PFSK-1 (cell line): ENCODE measurements around the gene VGLL4.

Source experiments
- FOXP2 ChIP-seq: optimal IDR thresholded peaks from 2 replicates; pipeline ENCODE3; 2011; ENCODE audit warnings: borderline replicate concordance, control low read depth, inconsistent platforms; ENCODE audit not compliant: insufficient read depth; ENCODE audit errors: extremely low read length, extremely low read depth
- POLR2AphosphoS5 ChIP-seq: IDR thresholded peaks from 2 replicates; pipeline ENCODE4 v1.6.1; 2012; ENCODE audit warnings: low read depth, mild to moderate bottlenecking, control low read depth, low read length, moderate library complexity
- SIN3A ChIP-seq: IDR thresholded peaks from 2 replicates; pipeline ENCODE4 v1.6.1; 2012; ENCODE audit warnings: mild to moderate bottlenecking, low read length, moderate library complexity, borderline replicate concordance; ENCODE audit not compliant: insufficient read depth
- TAF1 ChIP-seq: IDR thresholded peaks from 2 replicates; pipeline ENCODE4 v1.6.1; 2012; ENCODE audit warnings: low read length, control low read depth, borderline replicate concordance; ENCODE audit not compliant: insufficient read depth
- TF ChIP-seq, protein P1 (sequence below), 2 experiments: IDR thresholded peaks; 2 replicates each; pipeline versions ENCODE4 v1.6.1 to v1.8.0; 2011 to 2012; ENCODE audit warnings: low read depth in 2 of 2, low read length in 2 of 2, control low read depth in 1 of 2, inconsistent platforms in 1 of 2, mild to moderate bottlenecking in 1 of 2, moderate library complexity in 1 of 2; ENCODE audit not compliant: insufficient read depth in 1 of 2

The VGLL4 gene

DNA sequence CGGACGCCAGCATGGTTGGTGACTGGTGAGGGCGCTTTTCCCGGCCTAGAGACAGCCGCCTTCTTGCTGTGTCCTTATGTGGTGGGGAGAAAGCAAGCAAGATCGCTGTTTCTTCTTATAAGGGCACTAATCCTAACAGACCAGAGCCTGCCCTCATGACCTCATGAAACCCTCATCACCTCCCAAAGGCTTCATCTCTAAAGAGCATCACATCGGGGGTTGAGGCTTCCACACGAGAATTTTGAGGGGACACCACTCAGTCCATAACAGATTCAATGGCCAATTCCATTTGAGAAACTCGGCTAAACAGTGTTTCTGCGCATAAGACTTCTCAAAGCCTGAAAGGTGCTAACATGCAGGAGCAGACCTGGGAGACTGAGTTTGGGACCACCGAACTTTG lies 54.0 kb downstream of the VGLL4 start:
- no peak for TF ChIP-seq FOXP2
- no peak for TF ChIP-seq TAF1
- no peak for TF ChIP-seq POLR2AphosphoS5
- TF ChIP-seq, protein P1, sequence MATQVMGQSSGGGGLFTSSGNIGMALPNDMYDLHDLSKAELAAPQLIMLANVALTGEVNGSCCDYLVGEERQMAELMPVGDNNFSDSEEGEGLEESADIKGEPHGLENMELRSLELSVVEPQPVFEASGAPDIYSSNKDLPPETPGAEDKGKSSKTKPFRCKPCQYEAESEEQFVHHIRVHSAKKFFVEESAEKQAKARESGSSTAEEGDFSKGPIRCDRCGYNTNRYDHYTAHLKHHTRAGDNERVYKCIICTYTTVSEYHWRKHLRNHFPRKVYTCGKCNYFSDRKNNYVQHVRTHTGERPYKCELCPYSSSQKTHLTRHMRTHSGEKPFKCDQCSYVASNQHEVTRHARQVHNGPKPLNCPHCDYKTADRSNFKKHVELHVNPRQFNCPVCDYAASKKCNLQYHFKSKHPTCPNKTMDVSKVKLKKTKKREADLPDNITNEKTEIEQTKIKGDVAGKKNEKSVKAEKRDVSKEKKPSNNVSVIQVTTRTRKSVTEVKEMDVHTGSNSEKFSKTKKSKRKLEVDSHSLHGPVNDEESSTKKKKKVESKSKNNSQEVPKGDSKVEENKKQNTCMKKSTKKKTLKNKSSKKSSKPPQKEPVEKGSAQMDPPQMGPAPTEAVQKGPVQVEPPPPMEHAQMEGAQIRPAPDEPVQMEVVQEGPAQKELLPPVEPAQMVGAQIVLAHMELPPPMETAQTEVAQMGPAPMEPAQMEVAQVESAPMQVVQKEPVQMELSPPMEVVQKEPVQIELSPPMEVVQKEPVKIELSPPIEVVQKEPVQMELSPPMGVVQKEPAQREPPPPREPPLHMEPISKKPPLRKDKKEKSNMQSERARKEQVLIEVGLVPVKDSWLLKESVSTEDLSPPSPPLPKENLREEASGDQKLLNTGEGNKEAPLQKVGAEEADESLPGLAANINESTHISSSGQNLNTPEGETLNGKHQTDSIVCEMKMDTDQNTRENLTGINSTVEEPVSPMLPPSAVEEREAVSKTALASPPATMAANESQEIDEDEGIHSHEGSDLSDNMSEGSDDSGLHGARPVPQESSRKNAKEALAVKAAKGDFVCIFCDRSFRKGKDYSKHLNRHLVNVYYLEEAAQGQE (IDR thresholded peaks at IDR 0.05; ENCODE audit: insufficient read depth in 1 of 2, low read depth in 2 of 2, low read length in 2 of 2) = no peak

DNA sequence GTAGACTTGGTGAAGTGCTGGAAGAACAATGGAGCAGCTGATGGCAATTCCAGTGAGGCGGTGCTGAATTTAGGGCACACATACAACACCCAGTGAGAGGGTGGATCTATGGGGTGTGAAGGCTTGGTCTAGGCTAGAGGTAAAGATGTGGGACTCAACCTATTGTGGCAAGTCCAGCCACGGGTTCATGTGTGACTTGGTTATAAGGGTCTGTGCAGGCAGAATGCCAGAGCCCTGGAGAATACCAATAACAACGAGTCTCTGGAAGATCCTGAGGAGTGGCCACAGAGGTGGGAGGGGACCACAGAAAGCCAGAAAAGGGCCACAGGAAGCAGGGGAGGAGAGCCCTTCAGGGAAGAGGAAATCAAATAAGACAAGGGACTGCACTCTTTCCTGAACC lies 55.0 kb downstream of the VGLL4 start:
- TF ChIP-seq FOXP2 = no peak
- no peak for TF ChIP-seq SIN3A
- TF ChIP-seq POLR2AphosphoS5 = no peak
- TF ChIP-seq, protein P1 (IDR thresholded peaks at IDR 0.05; ENCODE audit: insufficient read depth in 1 of 2, low read depth in 2 of 2, low read length in 2 of 2) = no peak
- TF ChIP-seq TAF1 = no peak

DNA sequence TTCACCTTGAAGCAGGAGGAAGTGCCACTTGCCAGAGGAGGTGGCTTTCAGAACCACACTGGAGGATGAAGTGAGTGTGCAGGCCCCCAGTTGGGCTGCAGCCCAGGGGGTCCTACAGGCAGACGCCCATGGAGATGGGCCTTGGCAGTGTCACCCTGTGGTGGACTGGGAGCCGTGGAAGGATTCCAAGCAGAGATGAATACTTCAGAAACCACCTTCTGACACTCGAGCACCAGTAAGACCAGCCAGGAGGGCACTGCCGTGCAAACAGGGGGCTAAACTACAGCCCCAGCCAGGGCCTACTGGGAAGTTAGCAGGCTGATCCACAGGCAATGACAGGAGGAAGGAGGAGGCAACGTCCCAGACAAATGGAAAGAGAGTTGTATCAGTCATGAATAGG lies 55.4 kb downstream of the VGLL4 start:
- TF ChIP-seq FOXP2 (no peak), TAF1 (no peak), POLR2AphosphoS5 (no peak), SIN3A (no peak)
- TF ChIP-seq, protein P1 (IDR thresholded peaks at IDR 0.05; ENCODE audit: insufficient read depth in 1 of 2, low read depth in 2 of 2, low read length in 2 of 2) = no peak

DNA sequence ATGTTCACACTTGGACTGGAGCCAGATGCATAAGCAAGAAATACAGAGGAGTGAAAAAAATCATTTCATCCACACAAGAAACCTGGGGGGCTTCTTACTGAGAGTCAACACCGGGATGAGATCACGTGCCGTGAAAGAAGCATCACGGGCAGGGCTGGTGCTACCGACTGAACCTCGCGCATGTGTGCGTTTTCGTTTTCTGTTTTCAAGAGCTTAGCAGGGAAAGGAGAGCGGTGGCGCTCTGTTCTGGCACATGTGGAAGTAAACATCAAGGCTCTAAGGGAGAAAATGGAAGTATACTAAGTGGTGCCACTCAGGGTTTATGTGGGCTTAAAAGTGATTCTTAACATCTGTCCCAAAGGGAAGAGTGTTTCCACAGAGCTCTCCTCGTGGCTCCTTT lies 55.9 kb downstream of the VGLL4 start:
- TF ChIP-seq, protein P1 (IDR thresholded peaks at IDR 0.05; ENCODE audit: insufficient read depth in 1 of 2, low read depth in 2 of 2, low read length in 2 of 2) = no peak
- no peak for TF ChIP-seq POLR2AphosphoS5
- no peak for TF ChIP-seq FOXP2
- TF ChIP-seq SIN3A = no peak
- TF ChIP-seq TAF1 = no peak

DNA sequence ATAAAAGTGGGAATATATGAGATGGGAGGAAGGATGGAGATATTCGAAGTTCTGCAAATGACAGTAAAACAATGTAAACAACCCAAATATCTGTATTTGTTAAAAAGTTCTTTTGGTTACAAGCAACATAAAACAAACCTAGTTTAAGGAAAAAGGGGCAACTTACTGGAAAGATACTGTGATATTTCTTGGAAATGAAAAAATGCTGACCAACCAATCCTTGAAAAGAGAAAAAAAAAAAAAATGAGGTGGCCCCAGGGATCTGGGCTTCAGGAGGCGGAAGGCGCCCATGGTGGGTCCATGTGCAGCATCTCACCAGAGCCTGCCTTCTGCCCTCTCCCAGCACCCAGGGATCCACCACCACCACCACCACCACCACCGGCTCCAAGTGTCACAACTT lies 59.1 kb downstream of the VGLL4 start:
- TF ChIP-seq TAF1 = no peak
- no peak for TF ChIP-seq FOXP2
- TF ChIP-seq POLR2AphosphoS5 = no peak

DNA sequence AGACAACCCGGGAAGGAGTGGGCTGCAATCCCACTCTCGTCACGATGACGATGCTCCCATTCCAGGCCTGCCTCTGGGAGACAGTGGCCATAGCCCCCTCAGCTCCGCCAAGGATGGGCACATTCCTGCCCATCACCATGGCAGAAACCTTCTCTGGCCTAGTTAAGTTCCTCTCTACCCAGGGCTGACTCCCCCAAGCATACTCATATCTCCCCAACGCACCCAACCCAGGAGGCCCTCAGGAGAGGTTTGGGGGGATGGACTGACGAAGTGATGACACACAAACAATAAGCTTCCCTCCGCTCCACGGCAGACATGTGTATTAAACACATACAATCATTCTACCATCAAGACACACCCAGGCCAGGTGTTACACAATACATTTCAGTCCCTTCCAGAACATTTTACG lies 60.1 kb downstream of the VGLL4 start:
- no peak for TF ChIP-seq TAF1
- TF ChIP-seq FOXP2 = no peak
- TF ChIP-seq SIN3A = no peak
- TF ChIP-seq, protein P1 (IDR thresholded peaks at IDR 0.05; ENCODE audit: insufficient read depth in 1 of 2, low read depth in 2 of 2, low read length in 2 of 2) = no peak
